Stimulated activated CD4-positive, alpha-beta T cell treated with anti-CD3 and anti-CD28 coated beads, Interleukin-4, amount 100 ng/mL, for 24 hours (primary cell): Measurements from ENCODE around the gene FAM76B.

Experiments used
- DNase-seq: peaks from one replicate; pipeline ENCODE4 v3.0.0-alpha.2; 2020

FAM76B gene

GRCh38 chr11:95791709-95792033 is 2.1 kb upstream of the FAM76B start:
- DNase-seq: no peak

GRCh38 chr11:95790933-95791708 is 1.5 kb upstream of the FAM76B start:
- DNase-seq: peak; percentile 56

- peak; percentile 97 for DNase-seq
Measured at GRCh38 chr11:95790123-95790932, 746 bp upstream of the FAM76B start, which contains the start of gene CEP57. TSS of gene CEP57 (plus strand) at chr11:95790498. CDS start at chr11:95790699, 201 bp downstream.

DNA sequence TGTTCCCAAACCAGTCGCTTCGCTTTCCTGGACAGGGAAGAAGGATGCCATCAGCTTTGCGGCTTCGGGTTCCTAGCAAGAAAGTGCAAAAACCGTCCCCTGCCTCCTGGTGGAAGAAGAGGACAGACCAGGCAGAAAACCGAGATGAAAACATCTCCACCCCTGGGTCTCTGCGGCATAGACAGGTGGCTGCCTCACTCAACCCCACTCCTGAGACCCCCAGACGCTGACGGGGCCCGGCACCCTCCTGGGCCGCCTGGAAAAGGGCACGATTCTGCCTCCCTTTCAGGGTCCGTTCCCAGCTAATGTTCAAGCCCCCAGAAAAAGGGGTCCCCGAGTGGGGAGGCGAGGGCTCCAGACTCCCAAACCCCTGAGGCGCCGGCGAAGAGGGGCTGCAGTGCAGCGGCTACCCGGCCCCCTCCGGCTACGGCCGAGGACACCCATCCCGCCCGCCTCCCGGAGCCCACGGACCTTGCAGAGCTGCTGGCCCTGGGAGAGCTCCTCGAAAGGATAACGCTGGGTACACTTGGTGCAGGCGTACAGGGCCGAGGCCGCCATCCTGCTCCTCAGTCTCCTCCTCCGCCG is 569 bp downstream of the FAM76B start:
- DNase-seq: peak; percentile 39

- DNase-seq: no peak
Measured at GRCh38 chr11:95780544-95780943, 9.0 kb downstream of the FAM76B start.

- no peak for DNase-seq
Measured at GRCh38 chr11:95778699-95779098, 10.9 kb downstream of the FAM76B start.

- DNase-seq: no peak
Measured at GRCh38 chr11:95776859-95777258, 12.7 kb downstream of the FAM76B start.

- no peak for DNase-seq
Measured at GRCh38 chr11:95768521-95768920, 21.1 kb downstream of the FAM76B start.

DNA sequence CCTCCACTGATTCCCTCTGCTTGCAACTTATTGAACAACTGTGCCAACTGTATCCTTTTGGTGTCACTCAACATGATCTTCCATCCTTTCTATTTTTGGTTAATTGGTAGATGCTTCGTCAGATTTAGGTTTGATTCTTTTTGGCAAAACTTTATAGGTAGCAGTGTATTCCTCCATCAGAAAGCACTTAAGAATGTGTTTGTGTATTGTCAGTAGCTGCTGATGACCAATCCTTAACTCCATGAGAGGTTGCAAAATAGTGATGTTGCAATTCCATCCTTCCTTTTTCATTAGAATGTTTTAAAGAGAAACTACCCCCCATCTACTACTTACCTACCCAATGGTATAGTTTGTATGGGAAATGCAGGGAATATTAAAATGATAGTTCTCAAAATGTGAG is 22.1 kb downstream of the FAM76B start:
- no peak for DNase-seq

GRCh38 chr11:95766701-95767100 is 22.9 kb downstream of the FAM76B start:
- DNase-seq: no peak

- DNase-seq: no peak
Measured at GRCh38 chr11:95764267-95764898, 25.2 kb downstream of the FAM76B start.

GRCh38 chr11:95762534-95762933 is 27.0 kb downstream of the FAM76B start:
- DNase-seq: no peak

DNA sequence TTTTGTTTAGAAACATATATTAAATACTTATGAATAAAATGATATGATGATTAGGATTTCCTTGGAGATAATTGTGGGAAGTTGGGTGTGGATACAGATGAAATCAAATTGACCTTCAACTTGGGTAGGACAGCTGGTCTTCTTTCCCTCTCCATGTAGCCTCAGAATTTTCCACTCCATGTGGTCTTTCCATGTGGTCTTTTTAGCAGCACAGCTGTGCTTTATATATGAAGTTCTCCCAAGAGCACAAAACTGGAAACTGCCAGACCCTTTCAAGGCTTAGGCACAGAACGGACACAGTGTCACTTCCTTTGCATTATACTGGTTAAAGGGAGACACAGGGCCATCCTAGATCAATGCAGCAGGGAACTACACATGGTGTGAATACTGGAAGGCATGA is 28.6 kb downstream of the FAM76B start:
- DNase-seq: no peak

- no peak for DNase-seq
Measured at GRCh38 chr11:95751515-95751914, 38.1 kb downstream of the FAM76B start.

- DNase-seq: no peak
Measured at GRCh38 chr11:95750101-95750500, 39.5 kb downstream of the FAM76B start.

DNA sequence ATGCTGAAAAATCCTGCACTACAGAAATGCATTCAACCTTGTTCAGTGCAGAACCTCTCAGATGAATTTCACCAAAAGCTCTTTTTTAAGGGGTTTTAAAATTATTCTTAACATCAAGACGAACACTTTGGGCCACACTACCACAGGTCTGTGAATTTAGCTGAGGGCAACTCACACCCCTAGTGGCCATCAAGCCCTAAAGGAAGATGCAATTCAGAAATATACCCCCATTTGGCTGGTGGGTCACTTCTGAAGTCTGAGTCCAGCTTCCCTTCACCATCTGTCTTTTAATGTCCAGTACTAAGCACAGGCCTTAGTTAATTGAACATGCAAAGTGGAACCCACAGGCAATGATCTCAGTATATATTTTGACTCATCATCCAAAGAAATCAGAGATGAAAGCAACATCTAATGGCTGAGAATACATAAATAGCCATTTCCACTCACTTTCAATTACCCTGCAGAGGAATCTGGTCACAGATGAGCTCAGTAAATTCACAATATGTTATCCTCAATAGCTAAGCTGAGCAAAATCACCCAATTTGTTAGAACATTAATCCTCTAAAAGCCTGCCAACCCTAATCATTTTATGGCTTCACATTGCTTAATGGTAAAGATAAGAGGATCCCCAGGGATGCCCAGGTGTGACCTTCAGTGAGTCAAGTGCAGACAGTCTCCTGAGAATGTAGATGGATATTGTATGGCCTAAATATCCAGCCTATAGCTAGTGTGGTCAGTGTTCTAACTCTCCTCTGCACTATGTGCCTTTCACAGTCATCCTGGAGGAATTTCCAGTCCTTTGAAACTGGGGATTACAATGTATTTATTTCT is 50.3 kb downstream of the FAM76B start:
- DNase-seq: no peak

DNA sequence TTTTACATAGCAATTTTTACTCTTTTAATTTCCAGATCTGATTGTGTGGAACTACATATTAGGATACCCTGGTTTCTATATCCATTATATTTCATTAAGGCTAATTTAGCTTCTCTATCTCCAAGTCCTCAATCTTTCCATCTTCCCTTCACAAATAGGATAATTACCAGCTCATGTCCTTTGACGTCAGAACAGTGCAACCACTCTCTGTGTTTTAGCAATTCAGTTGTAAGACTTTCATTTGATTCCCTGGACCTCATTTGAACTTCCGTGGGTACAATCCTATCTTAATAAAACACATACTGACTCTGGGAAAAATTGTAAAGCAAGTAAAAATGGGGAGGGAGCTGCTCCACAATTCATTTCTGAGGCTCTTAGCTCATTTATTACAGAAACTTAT is 52.8 kb downstream of the FAM76B start:
- no peak for DNase-seq

DNA sequence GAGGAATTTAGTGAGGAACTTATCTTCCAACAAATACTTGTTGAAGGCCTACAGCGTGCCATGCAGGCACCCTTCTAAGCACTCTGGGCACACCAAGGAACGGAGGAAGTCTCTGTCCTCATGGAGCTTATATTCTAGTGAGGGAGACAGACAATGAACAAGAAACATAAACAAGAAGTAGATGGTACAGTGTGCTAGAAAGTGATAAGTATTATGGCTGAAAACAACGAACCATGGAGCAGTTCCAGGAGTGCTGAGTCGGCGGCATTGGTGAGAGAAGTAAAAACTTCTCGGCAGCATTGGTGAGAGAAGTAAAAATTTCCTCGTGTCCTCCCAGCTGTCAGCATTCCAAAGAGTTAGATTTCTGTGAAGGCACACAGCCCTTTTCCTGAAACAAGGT is 53.2 kb downstream of the FAM76B start:
- no peak for DNase-seq

GRCh38 chr11:95734009-95734572 is 55.5 kb downstream of the FAM76B start:
- no peak for DNase-seq

DNA sequence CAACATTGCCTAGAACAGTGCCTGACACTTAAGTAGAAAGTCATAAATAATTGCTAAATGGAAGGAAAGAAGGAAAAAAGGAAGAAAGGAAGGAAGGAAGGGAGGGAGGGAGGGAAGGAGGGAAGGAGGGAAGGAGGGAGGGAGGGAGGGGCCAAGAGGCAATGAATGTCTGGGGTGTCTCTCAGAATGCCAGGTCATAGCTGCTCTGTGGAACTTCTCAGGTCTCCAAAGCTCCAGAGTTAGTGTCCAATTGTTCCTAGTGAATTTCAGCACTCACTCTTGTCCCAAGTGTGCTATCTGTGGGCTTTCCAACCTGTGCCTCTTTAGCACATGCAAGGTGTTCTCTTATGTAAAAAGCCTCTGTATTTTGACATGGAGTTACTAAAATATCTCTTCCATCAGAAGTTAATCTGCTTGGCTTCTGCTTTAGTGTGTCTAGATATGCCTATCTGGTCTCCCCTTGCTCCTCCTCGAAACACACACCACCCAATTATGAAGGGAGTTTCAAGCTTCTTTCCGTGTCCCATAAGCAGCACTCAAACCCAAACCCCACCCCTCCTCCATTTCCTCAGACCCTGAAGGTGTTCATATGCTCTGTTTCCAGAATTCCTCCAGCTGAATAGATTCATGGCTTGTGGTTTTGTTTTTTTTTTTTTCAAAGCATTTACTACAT is 56.5 kb downstream of the FAM76B start:
- DNase-seq: no peak

GRCh38 chr11:95729462-95729861 is 60.1 kb downstream of the FAM76B start:
- no peak for DNase-seq

DNA sequence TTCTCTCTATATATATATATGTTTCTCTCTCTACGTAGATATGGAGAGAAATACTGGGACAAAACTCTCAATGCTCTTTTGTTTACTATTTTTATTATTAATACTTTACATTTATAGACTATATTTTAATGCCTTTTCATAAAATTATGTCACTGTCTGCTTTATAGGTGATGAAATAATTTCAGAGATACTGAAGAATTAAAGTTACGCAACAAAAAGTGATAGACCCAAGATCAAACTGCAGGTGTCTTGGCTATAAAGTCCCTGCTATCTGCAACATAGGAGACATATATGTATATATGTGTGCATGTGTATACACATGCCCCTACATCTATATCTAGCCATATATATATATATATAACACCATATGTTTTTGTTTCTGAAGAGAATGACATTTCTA is 60.8 kb downstream of the FAM76B start:
- DNase-seq: no peak
